Suppressor macrophage (primary cell): Measurements from ENCODE around the gene LAMA2.

Experiments used
- DNase-seq, 4 experiments: peaks; one replicate each; pipeline ENCODE4 v3.0.0-alpha.2; 2020 to 2022

The LAMA2 gene

DNA sequence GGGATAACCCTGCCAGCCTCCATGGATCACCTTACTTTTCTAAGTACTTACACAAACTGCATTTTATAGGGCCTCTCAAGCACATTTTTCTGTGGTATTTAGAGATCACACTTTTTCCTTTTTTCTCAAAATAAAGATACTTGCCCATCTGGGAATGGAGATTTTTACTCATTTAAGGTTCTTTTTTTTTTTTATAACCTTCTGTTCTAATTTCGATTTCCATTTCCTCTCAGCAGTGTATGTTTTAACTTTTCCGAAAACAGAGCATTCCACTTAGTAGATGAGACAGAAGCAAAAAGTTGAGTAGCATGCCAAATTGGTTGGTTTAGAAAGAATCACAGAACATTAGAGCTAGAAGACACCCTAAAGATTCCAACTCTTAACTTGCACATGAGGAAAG is 612.7 kb downstream of the LAMA2 start:
- DNase-seq, result no peak

DNA sequence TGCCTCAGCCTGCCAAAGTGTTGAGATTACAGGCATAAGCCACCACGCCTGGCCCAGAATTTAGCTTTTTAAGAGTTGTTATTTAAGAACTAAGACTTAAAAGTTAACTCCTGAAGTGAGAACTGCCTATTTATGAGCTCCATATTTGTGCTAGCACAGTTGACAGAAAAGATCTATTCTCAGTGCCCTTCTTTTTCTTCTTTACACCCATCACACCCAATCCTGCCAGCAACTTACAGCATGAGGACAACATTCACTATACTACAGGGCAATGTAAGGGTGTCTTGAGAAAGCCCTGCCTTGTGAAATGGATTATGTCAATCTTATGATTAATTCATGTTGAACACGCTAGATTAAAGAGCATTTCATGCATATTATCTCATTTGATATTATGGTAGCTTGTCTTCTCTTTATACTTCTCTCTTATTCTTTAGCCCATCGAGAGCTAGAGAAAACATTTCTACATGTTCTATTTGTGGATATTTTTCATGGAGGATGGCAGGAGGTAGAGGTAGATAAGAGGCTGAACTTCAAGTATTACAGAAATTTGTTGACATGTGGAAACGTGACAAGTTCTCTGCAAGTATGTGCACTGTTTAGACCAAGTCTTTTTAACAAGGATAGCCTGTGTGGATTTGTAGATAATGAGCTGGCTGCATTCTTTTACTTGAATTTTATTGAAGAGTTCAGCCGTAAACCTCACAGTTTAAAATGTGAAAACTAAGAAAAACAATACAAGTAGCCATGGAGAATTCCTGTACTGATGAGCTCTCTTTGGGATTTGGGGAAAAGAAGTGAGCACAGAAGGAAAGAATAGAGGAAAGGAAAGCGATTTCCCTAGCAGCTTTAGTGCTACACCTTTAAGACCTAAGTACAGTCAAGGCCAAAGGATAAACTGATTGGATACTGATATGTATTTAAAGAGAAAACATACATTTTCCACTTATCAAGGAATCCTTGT is 614.8 kb downstream of the LAMA2 start:
- no peak for DNase-seq

DNA sequence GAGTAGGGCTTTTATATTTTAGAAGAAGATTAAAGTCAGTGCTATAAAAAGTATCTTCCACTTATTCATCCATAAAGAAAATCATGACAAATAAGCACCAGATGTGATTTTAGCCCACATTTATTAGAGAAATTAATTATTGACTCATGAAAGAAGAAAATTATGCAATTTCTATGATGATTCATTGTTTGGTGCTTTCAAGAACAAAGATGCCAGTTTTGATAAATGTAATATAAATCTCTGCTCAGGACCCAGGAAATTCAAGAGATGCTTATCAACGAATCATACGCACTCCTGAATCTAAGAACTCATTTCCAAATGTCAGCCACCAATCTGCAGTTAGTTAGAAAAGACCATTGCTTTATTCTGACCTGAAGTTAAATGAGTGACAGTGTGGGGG is 615.6 kb downstream of the LAMA2 start:
- peak in 1 of 4 experiments; percentile 23 for DNase-seq

GRCh38 chr6:129498950-129499842 is 616.3 kb downstream of the LAMA2 start:
- DNase-seq, result peak; percentile 55 to 75 (median 74)

GRCh38 chr6:129499843-129500219 is 616.9 kb downstream of the LAMA2 start:
- DNase-seq, result no peak

- DNase-seq, result peak; percentile 33 to 56 (median 52)
These were observed 618.2 kb downstream of the LAMA2 start for GRCh38 chr6:129500958-129501739.

GRCh38 chr6:129501740-129502660 is 619.1 kb downstream of the LAMA2 start:
- no peak for DNase-seq

GRCh38 chr6:129504456-129504855 is 621.5 kb downstream of the LAMA2 start:
- DNase-seq, result no peak

DNA sequence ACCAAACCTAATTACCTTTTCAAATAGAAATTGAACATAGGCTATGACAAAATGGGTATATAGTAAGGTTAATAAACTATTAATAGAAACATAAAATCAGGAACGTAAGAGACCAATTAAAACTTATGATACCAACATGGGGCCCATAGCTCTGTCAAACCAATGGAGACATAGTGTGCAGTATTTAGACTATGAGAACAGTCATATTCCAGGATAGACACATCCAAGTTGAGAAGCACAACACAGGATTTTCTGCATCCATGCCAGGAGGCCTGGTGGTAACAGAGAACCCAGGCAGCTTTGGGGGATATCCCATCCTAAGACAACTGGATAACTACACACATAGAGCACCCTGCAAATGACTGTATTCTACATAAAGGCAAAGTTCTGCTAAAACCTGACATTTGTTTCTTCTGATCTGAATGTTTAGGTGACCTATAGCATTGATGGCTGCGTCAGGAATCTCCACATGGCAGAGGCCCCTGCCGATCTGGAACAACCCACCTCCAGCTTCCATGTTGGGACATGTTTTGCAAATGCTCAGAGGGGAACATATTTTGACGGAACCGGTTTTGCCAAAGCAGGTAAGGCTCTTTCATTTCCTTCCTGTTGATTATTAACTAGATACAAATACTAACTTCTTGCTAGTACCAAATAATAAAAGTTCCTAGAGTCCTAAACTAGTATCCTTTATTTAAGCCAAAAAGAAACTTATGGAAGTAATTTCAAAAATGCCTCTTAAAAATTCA is 624.3 kb downstream of the LAMA2 start:
- no peak for DNase-seq

- DNase-seq, result no peak
These were observed 624.9 kb downstream of the LAMA2 start for GRCh38 chr6:129507846-129508245.

DNA sequence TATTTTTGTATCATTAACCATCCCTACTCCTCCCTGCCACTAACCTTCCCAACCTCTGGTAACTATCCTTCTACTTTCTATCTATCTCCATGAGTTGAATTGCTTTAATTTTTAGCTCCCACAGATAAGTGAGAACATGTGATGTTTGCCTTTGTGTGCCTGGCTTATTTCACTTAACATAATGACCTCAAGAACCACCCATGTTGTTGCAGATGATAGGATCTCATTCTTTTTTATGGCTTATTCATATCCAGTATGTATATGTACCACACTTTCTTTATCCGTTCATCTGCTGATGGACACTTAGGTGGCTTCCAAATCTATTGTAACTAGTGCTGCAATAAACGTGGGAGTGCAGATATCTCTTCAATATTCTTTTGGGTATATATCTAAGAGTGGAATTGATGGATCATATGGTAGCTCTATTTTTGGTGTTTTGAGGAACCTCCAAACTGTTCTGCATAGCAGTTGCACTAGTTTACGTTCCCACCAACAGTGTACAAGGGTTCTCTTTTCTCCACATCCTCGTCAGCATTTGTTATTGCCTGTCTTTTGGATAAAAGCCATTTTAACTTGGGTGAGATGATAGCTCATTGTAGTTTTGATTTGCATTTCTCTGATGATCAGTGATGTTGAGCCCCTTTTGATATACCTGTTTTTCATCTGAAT is 625.7 kb downstream of the LAMA2 start:
- DNase-seq, result peak; percentile 12 to 57 (median 34)

DNA sequence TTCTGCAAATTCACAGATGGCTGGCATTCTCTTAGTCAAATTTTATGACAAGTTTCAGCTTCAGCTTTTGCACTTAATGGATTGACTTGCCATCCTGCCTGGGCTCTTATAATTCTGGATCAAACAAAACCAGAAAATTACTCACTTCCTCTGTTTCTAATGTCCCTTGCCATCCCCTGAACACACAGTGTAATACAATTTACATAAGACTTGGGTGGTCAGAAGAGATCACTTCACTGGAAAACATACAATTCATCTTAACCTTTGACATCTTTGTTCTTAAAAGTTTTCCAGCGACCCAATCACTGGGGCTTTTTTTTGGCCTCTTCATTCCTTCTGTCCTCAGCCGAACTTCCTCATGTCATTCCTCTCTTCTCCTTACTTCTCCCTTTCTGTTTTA is 628.0 kb downstream of the LAMA2 start:
- peak; percentile 15 to 55 (median 46) for DNase-seq

- DNase-seq, result no peak
These were observed 630.5 kb downstream of the LAMA2 start for GRCh38 chr6:129513471-129513870.

- DNase-seq, result no peak
These were observed 632.1 kb downstream of the LAMA2 start for GRCh38 chr6:129515004-129515403.

- no peak for DNase-seq
These were observed 633.1 kb downstream of the LAMA2 start for GRCh38 chr6:129516005-129516404.

GRCh38 chr6:129516787-129517186 is 633.8 kb downstream of the LAMA2 start:
- DNase-seq, result no peak

GRCh38 chr6:129517288-129517687 is 634.4 kb downstream of the LAMA2 start:
- DNase-seq, result no peak

DNA sequence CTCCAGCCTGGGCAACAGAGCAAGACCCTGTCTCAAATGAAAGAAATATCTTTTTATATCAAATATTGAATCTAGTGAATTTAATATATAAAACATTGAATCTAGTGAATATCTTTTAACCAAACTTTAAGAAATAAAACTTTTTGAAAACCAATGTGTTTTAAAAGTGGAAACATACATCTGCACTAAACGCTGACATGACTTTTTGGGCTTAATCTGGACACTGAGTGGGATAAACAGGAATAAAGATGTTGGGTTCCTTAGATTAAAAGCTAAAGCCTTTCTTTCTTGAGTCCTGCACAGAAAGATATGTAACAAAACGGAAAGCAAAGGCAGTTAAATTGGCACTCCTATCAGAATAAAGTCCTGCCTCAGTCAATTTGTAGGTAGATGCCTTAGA is 636.8 kb downstream of the LAMA2 start:
- no peak for DNase-seq

DNA sequence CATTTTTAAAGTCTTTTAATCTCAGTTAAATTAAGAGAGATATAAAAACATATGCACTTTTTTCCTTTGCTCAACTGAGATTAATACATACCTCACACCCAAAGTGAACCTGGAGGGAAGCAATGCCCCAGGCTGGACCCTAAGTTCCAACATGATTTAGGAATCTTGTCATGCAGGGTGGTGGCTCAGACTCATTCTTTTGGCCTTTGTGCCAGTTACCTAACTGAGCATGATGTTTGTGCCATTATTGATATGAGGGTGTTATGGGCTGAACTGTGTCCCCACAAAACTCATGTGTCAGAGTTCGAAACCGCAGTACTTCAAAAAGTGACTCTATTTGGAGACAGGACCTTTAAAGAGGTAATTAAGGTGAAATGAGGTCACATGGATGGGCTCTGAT is 639.0 kb downstream of the LAMA2 start:
- DNase-seq, result no peak

DNA sequence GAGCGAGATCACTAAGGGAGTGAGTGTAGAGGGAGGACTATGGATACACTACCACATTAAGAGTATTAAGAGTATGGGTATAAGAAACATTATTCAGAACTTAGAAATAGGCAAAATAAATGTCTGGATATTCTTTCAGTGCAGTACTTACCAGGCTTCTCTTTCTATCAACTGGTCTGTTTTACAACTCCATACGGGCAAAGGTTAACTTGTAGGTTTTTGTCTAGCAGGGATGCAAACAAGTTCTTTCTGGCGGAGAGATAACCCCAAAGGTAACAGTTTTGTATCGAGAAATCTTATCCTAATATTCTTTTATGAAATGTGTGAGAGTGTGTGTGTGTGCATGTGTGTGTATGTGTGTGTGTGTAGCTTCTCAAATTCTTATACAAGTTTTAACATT is 640.9 kb downstream of the LAMA2 start:
- no peak for DNase-seq
